Activated CD8-positive, alpha-beta memory T cell treated with anti-CD3 and anti-CD28 coated beads, Interleukin-2, amount 50 U/mL, for 24 hours (primary cell): ENCODE results near the gene SUCO.

Experiments
- DNase-seq: peaks from one replicate; pipeline ENCODE4 v3.0.0-alpha.2; 2020; ENCODE audit errors: extremely low read depth

SUCO gene

DNA sequence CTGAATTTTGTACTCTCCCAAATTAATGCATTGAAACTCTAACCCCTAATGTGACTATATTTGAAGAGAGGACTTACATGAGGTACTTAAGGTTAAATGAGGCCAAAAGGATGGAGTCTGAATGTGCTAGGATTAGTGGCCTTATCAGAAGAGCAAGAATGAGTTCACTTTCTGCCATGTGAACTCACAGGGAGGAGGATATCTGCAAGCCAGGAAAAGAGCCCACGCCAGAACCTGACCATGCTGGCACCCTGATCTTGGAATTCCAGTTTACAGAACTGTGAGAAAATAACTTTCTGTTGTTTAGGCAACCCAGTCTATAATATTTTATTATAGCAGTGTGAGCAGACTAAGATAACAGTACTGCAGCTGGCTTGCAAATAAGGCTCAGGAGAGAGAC lies 113.7 kb downstream of the SUCO start:
- no peak for DNase-seq

DNA sequence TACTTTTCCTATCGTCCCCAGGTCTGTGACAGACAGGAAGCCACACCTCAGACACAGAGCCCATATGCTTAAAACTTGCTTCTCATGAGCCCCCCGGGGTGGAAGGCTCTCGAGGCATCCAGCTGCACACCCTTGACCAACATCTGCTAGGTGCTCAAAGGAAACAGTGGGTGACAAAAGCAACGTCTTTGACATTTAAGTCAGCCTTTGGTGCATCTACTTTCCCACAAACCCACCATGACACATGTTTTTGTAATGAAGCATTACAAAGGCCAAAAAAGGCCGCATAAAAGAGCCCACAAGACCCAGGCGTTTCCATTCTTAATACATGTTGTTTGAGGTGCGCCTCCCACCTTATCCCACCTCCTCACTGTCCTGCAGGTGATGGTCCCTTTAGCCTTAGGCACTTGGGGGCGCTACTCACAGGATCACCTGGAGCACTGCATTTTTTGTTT lies 114.2 kb downstream of the SUCO start:
- DNase-seq, result no peak

- DNase-seq, result no peak
These were observed 115.0 kb downstream of the SUCO start for GRCh38 chr1:172647987-172648386.

GRCh38 chr1:172650474-172651193 lies 117.7 kb downstream of the SUCO start:
- no peak for DNase-seq

GRCh38 chr1:172653015-172653709 lies 120.2 kb downstream of the SUCO start:
- DNase-seq, result no peak

- DNase-seq, result no peak
These were observed 121.6 kb downstream of the SUCO start for GRCh38 chr1:172654535-172654934.

DNA sequence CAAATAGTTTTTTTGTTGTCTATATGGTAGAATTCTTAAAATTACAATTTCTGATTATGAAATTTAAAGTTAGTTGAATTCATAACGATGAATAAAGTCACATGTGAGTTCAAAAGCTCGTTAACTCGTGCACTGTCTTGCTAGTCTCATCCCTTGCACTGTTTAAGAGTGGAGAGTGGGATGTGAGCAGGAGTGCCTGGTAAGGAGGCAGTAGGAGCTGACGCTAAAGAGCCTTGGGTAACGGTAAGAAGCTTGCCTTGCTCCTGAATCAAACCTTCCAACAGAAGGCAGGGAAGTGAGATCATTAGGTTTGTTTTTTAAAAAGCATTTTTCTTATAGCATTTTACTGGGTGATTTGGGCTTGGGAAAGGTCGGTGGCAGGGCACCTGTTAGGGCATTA lies 123.6 kb downstream of the SUCO start:
- DNase-seq, result no peak

- DNase-seq, result no peak
These were observed 124.6 kb downstream of the SUCO start for GRCh38 chr1:172657586-172657985.

DNA sequence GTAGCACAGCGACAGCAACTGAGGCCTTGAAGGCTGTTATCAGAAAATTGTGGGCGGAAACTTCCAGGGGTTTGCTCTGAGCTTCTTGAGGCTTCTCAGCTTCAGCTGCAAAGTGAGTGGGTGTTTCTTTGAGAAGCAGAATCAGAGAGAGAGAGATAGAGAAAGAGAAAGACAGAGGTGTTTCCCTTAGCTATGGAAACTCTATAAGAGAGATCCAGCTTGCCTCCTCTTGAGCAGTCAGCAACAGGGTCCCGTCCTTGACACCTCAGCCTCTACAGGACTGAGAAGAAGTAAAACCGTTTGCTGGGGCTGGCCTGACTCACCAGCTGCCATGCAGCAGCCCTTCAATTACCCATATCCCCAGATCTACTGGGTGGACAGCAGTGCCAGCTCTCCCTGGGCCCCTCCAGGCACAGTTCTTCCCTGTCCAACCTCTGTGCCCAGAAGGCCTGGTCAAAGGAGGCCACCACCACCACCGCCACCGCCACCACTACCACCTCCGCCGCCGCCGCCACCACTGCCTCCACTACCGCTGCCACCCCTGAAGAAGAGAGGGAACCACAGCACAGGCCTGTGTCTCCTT lies 126.0 kb downstream of the SUCO start, which contains the start of gene FASLG:
Gene FASLG, plus strand, starts transcription at position 233 of the 583 bp plus-strand sequence. Its CDS starts 99 bp downstream, at position 332.
- no peak for DNase-seq

DNA sequence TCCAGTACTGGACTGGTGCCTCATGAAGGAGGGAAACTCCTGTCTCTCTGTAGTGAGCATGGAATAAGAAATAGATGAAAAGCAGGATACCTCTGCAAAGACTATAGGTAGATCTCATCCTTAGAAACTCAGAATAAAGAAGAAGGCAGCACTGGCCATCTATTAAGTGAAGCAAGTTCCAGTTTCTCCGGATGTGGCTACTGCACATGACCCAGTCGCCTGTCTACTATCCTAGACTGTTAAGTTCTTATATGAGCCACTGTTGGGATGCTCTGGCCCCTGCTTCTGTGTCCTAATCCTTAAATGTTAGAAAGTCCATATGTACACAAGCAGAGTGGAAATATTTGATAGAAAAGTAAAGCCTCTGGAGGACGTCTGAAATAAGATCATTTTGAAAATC lies 128.2 kb downstream of the SUCO start:
- no peak for DNase-seq
